DMS79 (cell line): ENCODE measurements around the gene NUP43.
A peak's percentile ranks its signal among the peaks of the same experiment; 100 is the strongest.
"Not testable (repeated sequence)": the region's sequence is repeated elsewhere in the genome, so short reads cannot be mapped to it uniquely, and the experiment has no call there.

ENCODE experiments used
- DNase-seq: peaks from one replicate; lab custom pipeline; 2025; lab: John Stamatoyannopoulos, UW

Gene NUP43

DNA sequence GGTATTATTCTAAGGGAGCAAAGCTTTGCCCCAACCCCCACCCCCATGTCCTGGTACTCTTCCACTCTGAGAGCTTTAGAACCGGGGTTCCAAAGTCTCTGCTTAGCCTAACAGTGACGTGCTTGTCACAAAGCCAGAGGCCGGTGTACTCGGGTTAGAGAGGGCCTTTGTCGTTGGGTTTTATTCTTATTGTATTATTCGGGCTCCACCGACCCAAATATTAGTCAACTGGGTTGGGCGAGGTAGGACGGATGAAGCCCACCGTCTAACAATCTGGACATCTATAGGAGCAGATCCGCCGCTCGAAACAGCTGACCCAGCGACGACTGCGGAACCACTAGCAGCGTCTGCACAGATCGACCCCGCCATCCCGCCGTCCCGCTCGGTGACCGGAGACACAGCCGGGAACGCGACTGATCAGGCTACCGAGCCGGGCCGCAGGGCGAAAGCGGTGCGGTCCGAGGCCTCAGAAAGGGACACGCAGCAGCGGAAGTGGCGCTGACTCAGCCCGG is 2.8 kb upstream of the NUP43 start:
- DNase-seq: not testable (repeated sequence)

DNA sequence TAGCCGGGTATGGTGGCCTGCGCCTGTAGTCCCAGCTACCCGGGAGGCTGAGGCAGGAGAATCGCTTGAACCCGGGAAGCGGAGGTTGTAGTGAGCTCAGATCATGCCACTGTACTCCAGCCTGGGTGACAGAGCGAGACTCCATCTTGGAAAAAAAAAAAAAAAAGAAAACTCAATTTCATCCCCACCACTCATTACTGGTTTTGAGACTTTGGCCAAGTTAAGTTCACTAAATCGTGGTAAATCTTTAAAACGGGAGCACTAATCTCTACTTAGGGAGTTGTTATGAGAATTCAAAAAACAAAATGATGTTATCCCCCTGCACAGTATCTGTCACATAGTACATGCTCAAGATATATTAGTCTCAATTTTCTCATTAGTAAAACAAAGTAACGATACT is 1.1 kb downstream of the NUP43 start:
- DNase-seq: not testable (repeated sequence)

DNA sequence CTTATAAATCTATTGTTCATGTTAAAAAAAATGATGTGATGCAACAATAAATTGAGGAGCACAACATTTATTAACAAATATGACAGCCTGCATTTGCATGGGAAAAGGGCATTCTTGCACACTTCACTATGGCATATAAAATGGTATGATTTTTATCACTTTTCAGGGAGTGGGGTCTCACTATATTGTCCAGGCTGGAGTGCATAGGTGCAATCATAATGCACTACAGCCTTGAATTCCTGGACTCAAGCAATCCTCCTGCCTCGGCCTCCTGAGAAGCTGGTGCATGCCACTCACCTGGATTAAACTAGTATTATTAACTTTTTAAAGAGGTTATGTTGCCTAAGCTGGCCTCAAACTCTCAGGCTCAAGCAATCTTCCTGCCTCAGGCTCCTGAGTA is 11.4 kb downstream of the NUP43 start:
- DNase-seq: no peak

DNA sequence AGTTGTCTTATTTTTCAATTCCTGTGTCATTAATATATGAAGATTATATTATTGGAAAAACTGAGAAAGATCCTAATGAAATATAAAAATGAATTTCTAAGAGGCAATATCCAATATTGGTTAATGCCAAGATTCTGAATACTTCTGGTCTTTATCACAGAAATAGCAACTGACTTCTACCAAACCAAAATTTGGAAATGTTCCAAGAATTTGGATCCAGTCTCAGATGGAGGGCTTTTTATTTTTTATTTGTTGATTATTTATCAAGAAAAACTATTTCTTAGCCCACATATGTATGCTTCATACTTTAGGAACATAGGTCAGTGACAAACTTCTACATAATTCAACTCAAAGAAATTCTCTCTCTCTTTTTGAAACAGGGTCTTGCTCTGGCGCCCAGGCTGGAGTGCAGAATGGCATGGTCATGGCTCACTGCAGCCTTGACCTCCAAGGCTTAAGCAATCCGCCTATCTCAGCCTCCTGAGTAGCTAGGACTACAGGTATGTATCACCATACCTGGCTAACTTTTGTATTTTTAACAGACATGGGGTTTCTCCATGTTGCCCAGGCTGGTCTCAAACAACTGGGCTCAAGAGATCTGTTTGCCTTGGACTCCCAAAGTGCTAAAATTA is 13.1 kb downstream of the NUP43 start:
- DNase-seq: no peak

DNA sequence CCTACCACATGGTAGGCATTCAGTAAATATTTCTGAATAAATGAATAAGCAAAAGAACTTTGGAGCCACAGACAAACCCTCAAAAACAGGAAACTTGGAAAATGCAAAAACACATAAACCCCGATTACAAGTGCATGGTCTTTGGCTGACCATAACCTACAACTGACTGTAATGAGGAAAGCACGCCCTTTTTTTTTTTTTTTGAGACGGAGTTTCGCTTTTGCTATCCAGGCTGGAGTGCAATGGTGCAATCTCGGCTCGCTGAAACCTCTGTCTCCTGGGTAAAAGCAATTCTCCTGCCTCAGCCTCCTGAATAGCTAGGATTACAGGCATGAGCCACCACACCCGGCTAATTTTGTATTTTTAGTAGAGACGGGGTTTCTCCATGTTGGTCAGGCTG is 16.5 kb downstream of the NUP43 start:
- no peak for DNase-seq

DNA sequence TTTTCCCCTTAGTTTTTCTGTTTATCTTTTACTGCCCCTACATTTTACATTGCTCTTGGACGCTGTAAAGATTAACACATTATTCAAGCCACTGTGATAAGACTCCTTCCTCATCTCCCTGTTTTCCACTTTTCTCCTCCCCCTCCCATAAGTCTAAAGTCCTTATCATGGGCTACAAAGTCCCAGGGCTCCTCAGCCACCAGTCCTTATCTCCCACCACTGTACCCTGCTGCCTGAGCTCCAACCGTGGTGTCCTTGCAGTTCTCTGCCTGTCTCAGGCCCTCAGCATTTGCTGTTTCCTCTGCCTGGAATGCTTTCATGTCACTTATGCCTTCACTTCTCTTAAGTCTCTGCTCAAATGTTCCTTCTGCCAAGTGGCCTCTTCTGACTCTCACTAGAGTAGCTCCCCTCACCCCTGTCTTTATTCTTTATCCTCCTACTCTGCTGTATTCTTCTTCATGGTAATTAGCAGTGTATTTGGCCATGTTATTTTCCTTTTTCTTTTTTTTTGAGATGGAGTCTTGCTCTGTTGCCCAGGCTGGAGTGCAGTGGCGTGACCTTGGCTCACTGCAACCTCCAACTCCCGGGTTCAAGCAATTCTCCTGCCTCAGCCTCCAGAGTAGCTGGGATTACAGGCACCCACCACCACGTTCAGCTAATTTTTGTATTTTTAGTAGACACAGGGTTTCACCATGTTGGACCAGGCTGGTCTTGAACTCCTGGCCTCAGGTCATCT is 17.7 kb downstream of the NUP43 start:
- no peak for DNase-seq

DNA sequence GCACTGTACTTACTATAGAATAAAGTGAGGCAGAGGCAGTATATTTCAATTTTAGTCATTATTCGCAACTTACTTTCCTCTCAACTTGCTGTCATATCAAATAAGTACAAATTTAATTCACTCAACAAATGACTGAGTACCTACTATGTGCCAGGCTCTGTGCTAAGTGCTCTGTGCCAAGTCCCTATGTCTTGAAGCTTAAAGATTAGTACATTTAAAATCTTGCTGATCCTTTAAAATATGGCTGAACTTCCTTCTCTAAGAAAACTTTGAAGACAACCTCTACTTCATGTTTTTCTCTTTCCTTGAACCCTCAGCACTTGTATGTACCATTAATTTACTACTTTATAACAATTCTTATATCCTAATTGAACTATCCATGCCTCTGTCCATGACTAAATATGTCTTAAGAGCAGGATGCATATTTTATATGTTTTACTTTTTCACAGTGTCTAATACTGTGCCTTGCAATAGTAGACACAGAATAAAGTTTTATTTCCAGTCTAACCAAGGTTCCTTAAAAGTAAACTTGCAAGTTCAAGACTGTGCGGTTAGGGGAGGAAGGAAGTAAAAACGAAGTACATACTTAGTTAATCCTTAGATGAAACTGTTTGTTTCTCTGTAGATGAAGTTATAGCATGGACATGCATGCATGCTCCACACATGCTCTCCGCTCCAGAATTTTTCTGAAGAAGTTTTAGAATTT is 18.4 kb downstream of the NUP43 start:
- no peak for DNase-seq

DNA sequence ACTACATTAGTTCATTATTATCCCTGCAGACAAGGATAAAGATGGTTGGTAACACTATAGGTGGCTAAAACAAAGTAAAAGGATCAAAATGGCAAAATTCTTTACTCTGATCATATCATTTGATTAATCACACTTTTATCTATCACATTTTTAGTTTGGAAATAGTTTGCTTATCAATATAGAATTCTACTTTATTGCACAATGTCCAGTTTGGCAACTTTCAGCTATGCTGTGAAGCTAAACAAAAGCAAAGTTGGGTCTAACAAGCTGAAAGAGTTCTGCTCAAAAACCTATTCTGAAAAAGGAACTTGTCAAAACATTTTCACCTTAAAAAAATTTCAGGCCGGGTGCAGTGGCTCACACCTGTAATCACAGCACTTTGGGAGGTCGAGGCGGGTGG is 20.5 kb downstream of the NUP43 start:
- DNase-seq: no peak

DNA sequence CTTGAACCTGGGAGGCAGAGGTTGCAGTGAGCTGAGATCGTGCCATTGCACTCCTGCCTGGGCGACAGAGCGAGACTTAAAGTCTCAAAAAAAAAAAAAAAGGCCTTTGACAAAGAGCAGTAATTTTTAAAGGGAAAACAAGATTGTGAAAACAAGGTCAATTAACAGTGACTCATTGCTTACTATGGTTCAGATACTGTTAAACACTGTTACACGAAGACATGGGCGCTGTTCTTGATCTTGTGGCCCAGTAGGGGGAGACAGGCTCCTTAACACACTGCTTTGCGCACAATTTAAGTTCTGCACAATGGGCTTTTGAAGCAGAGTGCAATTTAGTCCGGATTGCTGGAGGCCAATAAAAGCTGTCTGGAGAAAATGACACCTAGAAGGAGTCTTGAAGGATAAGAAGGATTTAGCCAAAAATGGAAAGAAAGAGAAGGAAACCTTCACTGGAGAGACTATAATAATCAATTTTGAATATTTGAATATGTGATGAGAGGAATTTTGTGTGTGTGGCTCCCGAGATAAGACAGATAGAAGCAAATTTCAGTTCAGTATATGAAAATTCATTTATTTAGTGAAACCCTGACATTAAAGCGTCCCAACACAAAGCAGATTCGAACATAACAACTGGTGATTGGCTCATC is 22.4 kb downstream of the NUP43 start:
- DNase-seq: no peak

DNA sequence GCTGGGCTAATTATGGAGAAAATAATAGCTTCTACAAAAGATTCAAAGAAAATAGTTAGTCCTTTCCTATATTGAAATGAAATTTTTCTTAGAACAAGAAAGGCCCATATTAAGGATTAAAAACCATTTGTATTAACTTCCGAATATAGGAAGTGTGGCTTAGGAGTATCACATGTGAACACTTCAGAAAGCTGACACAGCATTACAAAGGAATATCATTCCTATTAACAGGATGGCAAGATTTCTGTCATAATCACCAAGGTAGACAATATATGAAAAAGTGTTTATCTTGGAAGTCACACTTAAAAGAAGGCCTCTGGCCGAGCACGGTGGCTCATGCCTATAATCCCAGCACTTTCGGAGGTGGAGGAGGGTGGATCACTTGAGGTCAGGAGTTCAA is 23.1 kb downstream of the NUP43 start:
- DNase-seq: no peak

DNA sequence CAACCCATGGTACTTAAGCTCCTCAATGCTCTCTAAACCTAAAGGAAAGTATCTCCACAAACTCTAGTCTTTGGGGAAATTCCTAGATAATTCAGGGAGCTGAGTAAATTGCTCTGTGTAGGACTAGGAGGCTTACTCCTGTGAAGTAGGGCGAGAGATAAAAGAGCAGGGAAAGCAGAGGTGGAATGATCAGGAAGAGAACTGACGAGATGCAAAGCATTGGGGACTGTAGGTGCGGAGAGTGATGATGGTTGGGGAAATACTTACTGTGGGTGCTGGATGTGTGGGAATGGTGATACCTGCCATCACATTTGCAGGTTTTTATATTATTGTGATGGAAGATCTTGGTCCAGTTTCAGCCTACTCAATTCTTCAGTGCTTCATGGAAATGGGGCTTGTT is 26.8 kb downstream of the NUP43 start:
- DNase-seq: no peak

DNA sequence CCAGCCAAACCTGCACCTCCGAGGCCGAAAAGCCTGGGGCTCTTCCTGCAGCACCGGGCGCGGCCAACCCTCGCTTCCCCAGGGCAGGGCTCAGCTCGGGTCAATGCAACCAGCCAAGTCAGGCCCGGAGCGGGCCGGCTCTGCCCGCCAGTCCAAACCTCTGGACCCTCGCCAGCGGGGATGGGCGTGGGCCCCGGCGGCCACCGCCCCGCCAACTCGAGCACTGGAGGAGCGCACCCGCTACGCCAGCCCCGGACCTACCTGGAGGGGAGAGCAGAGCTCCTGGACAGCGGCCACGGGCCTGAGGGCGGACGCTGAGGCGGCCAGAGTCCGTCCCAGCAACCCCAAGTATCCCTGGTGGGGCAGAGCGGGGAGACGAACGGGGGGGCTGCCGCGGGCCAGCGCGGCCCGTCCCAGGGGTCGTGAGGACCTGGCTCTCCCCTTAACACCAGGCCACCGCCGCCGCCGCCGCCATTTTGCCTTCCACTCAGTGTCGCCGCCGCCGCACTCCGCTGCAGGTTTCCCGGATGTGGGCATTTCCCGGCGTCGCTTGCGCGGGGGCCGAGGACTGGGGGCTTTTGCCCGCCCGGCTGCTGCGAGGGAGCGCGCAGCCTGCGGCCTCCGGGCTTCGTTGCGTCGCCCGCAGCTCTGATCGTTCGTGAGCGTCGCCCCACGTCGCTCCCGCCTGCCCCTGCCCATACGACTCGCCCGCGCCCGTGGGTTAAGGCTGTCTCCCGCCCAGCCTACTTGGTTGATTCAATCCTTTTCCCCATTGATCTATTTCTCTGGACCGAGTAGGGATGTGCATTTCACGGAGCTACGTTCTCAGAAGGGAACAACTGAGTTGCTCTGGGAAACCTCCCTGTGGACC is 28.5 kb downstream of the NUP43 start, which contains the start of gene LATS1:
LATS1 (minus strand) TSS at position 514 of the 871 bp plus-strand sequence. CDS start 15,975 bp downstream, outside the sequence.
- peak; percentile 60 for DNase-seq

DNA sequence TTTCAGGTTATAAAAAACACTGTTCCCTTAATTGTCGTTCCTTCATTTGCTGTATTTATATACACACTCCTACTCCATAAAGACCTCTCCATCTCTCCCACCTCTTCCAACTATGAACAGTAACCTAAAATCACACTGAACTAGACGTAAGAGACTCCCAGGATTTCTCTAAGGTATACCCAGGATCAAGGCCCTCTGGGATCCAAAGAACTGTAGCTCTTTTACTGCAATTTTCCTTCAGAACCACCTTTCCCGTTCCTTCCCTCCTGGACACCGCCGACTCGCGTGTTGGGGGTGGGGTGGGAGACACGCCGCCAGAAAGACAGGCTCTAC is 29.1 kb downstream of the NUP43 start:
- DNase-seq: no peak

DNA sequence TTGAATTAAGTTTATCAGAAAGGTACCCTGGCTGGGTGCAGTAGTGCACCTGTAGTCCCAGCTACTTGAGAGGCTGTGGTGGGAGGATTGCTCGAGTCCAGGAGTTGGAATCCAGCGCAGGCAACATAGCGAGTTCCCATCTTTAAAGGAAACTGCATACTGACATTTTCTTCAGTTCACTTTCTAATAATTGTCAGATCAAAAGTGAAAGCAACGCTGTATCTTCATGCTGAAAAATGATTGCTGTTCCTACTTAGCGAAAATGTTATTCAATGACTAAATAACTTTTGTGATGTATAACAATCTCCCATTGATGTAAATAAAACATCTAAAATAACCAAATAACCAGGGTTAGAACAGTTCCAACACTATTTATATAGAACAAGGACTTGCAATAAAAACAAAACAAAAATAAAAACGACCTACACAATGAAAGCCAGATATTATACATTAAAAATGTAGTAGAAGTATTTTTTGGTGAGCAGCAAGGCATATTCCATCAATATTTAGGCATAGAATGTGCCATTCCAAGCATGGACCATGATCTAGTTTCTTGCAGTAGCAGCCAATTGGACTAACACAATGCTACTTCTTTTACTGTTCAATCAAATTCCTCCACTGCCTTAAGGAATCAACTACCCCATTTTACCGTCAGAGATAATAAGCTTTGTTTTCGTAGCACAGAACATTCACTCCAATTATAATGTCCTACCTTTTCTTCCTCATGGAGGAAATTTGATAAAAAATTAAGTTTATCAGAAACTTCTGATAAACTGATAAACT is 30.0 kb downstream of the NUP43 start:
- no peak for DNase-seq

DNA sequence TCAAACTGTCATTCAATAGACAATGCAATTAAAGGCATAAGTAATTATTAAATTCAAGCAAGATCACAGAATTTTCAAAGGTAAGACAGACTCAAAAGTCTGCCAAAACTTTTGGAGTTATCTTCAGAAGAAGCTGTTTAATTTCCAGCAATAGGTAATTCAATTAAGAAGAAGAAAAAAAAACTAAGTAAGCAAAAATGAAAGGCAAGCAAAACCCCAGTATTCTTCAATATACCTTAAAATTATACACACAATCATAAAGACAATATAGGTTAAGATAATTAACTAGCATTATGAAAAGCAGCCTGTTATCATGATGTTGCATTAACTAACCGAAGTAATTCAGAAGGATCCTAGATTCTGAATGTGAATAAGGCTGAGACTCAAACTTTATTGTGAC is 31.9 kb downstream of the NUP43 start:
- no peak for DNase-seq

DNA sequence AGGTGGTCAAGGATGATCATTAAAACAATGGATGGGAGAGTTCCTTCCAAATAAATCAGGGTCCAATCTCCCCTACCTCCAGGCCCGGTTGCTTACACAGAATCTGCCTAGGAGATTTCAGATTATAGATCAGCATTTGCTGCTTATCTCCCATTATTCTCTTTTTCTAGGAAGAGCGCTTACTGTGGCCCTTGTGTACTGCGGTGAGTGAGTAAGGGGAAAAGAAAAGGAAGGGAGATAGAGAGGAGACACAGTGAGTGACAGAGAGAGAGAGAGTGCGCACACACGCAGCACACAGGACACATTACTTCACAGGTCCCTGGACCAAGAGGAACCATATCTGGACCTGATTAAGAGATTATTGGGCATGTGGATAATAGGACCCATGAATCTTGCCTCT is 34.6 kb downstream of the NUP43 start:
- no peak for DNase-seq

DNA sequence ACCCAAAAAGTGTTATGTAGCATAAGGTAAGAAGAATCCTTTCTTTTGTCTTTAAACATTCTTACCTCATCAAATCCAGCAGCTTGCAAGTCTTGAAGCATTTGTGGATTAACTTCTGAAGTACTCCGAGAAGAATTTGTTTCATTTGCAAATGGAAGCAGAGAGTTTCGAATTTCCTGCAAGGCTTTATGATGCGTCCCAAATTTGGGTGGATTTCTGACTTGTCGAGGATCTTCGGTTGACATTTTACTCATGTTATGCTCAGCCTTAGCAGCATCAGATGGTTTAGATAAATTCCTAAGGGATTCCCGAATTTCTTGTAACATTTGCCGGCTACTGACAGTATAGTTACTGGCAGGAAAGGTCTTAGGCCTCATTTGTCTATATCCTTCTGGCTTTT is 44.6 kb downstream of the NUP43 start:
- no peak for DNase-seq

DNA sequence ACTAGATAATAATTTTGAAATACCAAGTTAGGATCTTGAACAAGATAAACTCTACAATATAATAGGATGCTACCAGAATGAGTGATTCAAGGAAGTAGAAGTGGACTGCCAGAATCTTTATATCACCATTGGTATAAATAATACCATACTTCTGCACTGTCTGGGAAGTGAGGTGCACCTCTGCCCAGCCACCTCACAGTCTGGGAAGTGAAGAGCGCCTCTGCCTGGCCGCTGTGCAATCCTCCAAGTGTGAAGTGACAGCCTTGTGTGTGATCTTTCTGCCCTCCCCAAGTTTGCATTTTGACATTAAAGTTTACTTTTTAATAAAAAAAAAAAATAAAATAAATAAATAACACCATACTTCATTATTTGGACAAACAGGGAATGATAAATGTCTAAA is 47.2 kb downstream of the NUP43 start:
- no peak for DNase-seq

DNA sequence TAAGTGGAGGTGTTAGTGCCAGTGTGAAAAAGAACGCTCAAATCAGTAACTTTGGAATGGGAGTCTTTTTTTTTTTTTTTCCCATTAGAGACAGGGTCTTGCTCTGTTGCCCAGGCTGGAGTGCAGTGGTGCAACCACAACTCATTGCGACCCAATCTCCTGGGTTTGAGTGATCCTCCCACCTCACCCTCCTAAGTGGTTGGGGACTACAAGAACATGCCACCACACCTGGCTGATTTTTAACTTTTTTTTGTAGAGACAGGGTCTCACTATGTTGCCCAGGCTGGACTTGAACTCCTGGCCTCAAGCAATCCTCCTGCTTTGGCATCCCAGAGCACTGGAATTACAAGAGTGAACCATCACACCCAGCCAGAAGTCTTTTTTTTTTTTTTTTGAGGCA is 48.2 kb downstream of the NUP43 start:
- no peak for DNase-seq

DNA sequence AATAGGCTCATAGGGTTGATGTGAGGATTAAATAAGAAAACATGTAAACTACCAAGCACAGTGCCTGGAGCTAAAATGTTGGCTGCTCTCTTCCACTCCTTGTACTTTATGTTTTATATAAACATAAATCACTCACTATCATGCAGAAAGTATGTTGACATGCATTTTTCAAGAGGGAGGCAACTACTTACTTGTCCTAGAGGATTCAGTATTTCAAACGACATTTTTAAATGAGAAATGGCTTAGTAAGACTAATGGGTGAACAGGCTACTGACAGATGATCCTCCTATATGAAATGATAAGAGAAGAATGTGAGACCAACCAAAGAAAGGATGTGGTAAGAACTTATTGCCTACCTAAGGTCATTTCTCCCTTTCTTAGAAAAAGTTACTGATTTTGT is 49.4 kb downstream of the NUP43 start:
- DNase-seq: no peak

DNA sequence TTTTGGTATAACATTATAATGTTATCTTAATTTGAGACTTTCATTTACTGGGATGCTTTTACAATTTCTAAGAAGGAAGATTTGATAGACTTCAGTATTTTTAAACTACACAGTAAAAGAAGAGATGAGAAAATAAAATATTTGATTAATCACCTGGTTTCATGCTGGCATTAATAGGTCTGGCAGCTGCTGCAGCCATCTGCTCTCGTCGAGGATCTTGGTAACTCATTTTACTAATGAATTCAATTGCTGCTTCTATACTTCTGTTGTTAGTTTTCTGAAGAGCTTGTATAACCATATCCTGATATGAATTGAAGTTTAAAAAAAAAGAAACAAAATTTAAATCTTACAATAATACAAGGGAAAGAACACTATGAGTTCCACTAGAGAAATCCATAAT is 51.4 kb downstream of the NUP43 start:
- no peak for DNase-seq
